H9 (cell line): ENCODE results near the gene PCDH9. TPM values are rescaled to one million over a fixed set of nuclear protein-coding genes. Genes with fewer than 3 reads are reported as not detected.

Source experiments
- DNase-seq: peaks from one replicate; pipeline ENCODE4 v3.0.0-alpha.2; 2017
- H2AFZ ChIP-seq: one replicate; pipeline ENCODE4 v1.6.1; 2013; ENCODE audit warnings: mild to moderate bottlenecking, low read length, control low read depth, moderate library complexity
- H2AK5ac ChIP-seq: 2 replicates; pipeline ENCODE4 v1.6.1; 2013; ENCODE audit warnings: low read length, control low read depth, mixed read lengths; ENCODE audit not compliant: insufficient read length
- H2BK120ac ChIP-seq: one replicate; pipeline ENCODE4 v1.6.1; 2013; ENCODE audit warnings: low read depth, mild to moderate bottlenecking, low read length, control low read depth, inconsistent platforms; ENCODE audit not compliant: poor library complexity, severe bottlenecking
- H2BK12ac ChIP-seq: 2 replicates; pipeline ENCODE4 v1.6.1; 2013; ENCODE audit warnings: low read length, control low read depth, mixed read lengths, low read depth; ENCODE audit not compliant: insufficient read length
- H2BK15ac ChIP-seq: 2 replicates; pipeline ENCODE4 v1.6.1; 2013; ENCODE audit warnings: low read depth, low read length, control low read depth
- H2BK20ac ChIP-seq: one replicate; pipeline ENCODE4 v1.6.1; 2013; ENCODE audit warnings: low read depth, mild to moderate bottlenecking, low read length, control low read depth, inconsistent platforms; ENCODE audit not compliant: poor library complexity, severe bottlenecking
- H2BK5ac ChIP-seq: 2 replicates; pipeline ENCODE4 v1.6.1; 2013; ENCODE audit warnings: low read length, control low read depth, mixed read lengths; ENCODE audit not compliant: insufficient read length
- H3K14ac ChIP-seq: 2 replicates; pipeline ENCODE4 v1.6.1; 2013; ENCODE audit warnings: low read length, control low read depth; ENCODE audit not compliant: insufficient read depth
- H3K18ac ChIP-seq: 2 replicates; pipeline ENCODE4 v1.6.1; 2013; ENCODE audit warnings: low read depth, mild to moderate bottlenecking, mixed read lengths, low read length, control low read depth; ENCODE audit not compliant: insufficient read length
- H3K23ac ChIP-seq: 2 replicates; pipeline ENCODE4 v1.6.1; 2013; ENCODE audit warnings: low read length, control low read depth, mixed read lengths, low read depth; ENCODE audit not compliant: insufficient read length
- H3K23me2 ChIP-seq: 2 replicates; pipeline ENCODE4 v1.6.1; 2013; ENCODE audit warnings: low read depth, mild to moderate bottlenecking, mixed read lengths, low read length, control low read depth; ENCODE audit not compliant: insufficient read length, poor library complexity, severe bottlenecking
- H3K27ac ChIP-seq: 2 replicates; pipeline ENCODE4 v1.5.1; 2013; ENCODE audit warnings: low read length, control low read depth, mixed read lengths, low read depth; ENCODE audit not compliant: insufficient read length
- H3K27me3 ChIP-seq: 2 replicates; pipeline ENCODE4 v1.6.1; 2013; ENCODE audit warnings: low read length, control low read depth, inconsistent platforms; ENCODE audit not compliant: insufficient read depth
- H3K4ac ChIP-seq: 2 replicates; pipeline ENCODE4 v1.6.1; 2013; ENCODE audit warnings: low read depth, mild to moderate bottlenecking, control low read depth, inconsistent platforms, low read length, moderate library complexity
- H3K4me1 ChIP-seq: 2 replicates; pipeline ENCODE4 v1.6.1; 2013; ENCODE audit warnings: low read length, control low read depth, inconsistent platforms; ENCODE audit not compliant: insufficient read depth
- H3K4me2 ChIP-seq: 2 replicates; pipeline ENCODE4 v1.6.1; 2013; ENCODE audit warnings: low read length, control low read depth, mixed read lengths; ENCODE audit not compliant: insufficient read length, insufficient read depth
- H3K56ac ChIP-seq: 2 replicates; pipeline ENCODE4 v1.6.1; 2013; ENCODE audit warnings: low read depth, mild to moderate bottlenecking, mixed read lengths, low read length, control low read depth; ENCODE audit not compliant: insufficient read length
- H3K79me1 ChIP-seq: 2 replicates; pipeline ENCODE4 v1.6.1; 2013; ENCODE audit warnings: low read depth, mild to moderate bottlenecking, moderate library complexity, low read length, control low read depth, inconsistent platforms; ENCODE audit not compliant: insufficient read depth, poor library complexity, severe bottlenecking
- H3K79me2 ChIP-seq: 2 replicates; pipeline ENCODE4 v1.6.1; 2013; ENCODE audit warnings: low read length, control low read depth, inconsistent platforms; ENCODE audit not compliant: insufficient read depth
- H3K9ac ChIP-seq: 2 replicates; pipeline ENCODE4 v1.6.1; 2013; ENCODE audit warnings: low read length, control low read depth, mixed read lengths; ENCODE audit not compliant: insufficient read length; ENCODE audit errors: extremely low read depth
- H3K9me3 ChIP-seq: one replicate; pipeline ENCODE4 v1.6.1; 2013; ENCODE audit warnings: low read depth, low read length, inconsistent platforms; ENCODE audit not compliant: control insufficient read depth
- H3T11ph ChIP-seq: one replicate; pipeline ENCODE4 v1.6.1; 2013; ENCODE audit warnings: mild to moderate bottlenecking, low read length, control low read depth, inconsistent platforms
- H4K20me1 ChIP-seq: one replicate; pipeline ENCODE4 v1.6.1; 2013; ENCODE audit not compliant: control insufficient read depth, insufficient read length, insufficient read depth
- H4K5ac ChIP-seq: 2 replicates; pipeline ENCODE4 v1.6.1; 2013; ENCODE audit warnings: low read depth, mild to moderate bottlenecking, mixed read lengths, low read length, control low read depth; ENCODE audit not compliant: insufficient read length
- H4K8ac ChIP-seq: replicated peaks from 2 replicates; pipeline ENCODE4 v1.6.1; 2013; ENCODE audit warnings: low read length, control low read depth, mixed read lengths, low read depth; ENCODE audit not compliant: insufficient read length
- H4K91ac ChIP-seq: 2 replicates; pipeline ENCODE4 v1.6.1; 2013; ENCODE audit warnings: low read depth, mild to moderate bottlenecking, moderate library complexity, mixed read lengths, low read length, control low read depth; ENCODE audit not compliant: insufficient read length
- H3K27ac Mint-ChIP-seq, 3 experiments: 2 replicates in 2 of 3; 3 replicates in 1 of 3; pipeline ENCODE4 v1.8.0; 2020 to 2021; ENCODE audit warnings: mixed read lengths in 3 of 3, mild to moderate bottlenecking in 1 of 3, moderate library complexity in 1 of 3
- H3K27me3 Mint-ChIP-seq: 2 replicates; pipeline ENCODE4 v1.8.0; 2021; ENCODE audit warnings: low read depth, mild to moderate bottlenecking, moderate library complexity, mixed read lengths
- H3K36me3 Mint-ChIP-seq, 3 experiments: 2 replicates in 2 of 3; 3 replicates in 1 of 3; pipeline ENCODE4 v1.8.0; 2020 to 2021; ENCODE audit warnings: low read depth in 3 of 3, mixed read lengths in 3 of 3; ENCODE audit not compliant: insufficient read depth in 1 of 3
- H3K4me1 Mint-ChIP-seq, 2 experiments: 2 replicates each; pipeline ENCODE4 v1.8.0; 2020; ENCODE audit warnings: mixed read lengths in 2 of 2
- H3K4me3 Mint-ChIP-seq, 2 experiments: 2 replicates in 1 of 2; 3 replicates in 1 of 2; pipeline ENCODE4 v1.8.0; 2020 to 2021; ENCODE audit warnings: mild to moderate bottlenecking in 2 of 2, mixed read lengths in 2 of 2, moderate library complexity in 1 of 2
- H3K9me3 Mint-ChIP-seq, 2 experiments: 2 replicates in 1 of 2; 3 replicates in 1 of 2; pipeline ENCODE4 v1.8.0; 2020; ENCODE audit warnings: mild to moderate bottlenecking in 2 of 2, mixed read lengths in 2 of 2, moderate library complexity in 1 of 2
- WGBS: extraction: QIAGEN DNeasy Blood & Tissue Kit; methylation state at CpG from one replicate; pipeline ENCODE4 v1.1.7; 2013; ENCODE audit warnings: missing lambda C conversion rate, low lambda C conversion rate, mixed read lengths; ENCODE audit not compliant: insufficient read length; ENCODE audit errors: extremely low coverage; 5-methylcytosine and 5-hydroxymethylcytosine counted together
- total RNA-seq: library from RNA; stranded (reverse); gene quantifications from 2 replicates; pipeline ENCODE4 v1.2.1, GENCODE V29; 2021
- TF ChIP-seq, protein P1 (sequence below): fragments of 200-600 bp; sonication (generic); conservative IDR thresholded peaks from 3 replicates; pipeline ENCODE4 v1.8.0; 2021; ENCODE audit warnings: antibody characterized with exemption, mild to moderate bottlenecking

The PCDH9 gene
- total RNA-seq, 1 experiment from 2014 or later = 0.11 TPM

DNA sequence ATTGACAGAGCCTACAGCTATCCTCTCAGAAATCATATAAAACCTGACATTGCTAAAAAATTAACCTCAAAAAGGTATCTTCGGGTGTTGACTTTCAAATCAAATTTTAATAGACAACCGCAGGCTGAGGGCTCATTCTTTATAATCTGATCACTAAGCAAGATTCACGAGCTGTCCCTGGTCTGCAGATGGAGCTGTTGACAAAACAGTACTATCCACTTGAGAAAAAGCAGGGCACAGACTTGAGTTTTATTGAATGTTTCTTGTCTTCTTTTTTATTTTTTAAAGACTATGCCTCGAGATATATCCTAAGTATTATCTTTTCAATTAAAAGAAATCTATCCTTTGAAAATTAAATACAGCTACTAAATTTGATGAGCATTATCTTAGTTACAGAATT lies 540.5 kb downstream of the PCDH9 start:
- Mint-ChIP-seq H3K4me1 (no peaks in the 10 kb centered on the region), H3K36me3 (peaks cover 4 to 20% (median 6%) of the 10 kb centered on the region in 3 experiments), H3K27me3 (no peaks in the 10 kb centered on the region), H3K27ac (no peak overlapping the region), H3K9me3 (peaks cover 16 to 23% of the 10 kb centered on the region in 2 experiments), H3K4me3 (no peak overlapping the region)
- Histone ChIP-seq H3K4me1 (no peaks in the 10 kb centered on the region), H4K91ac (no peak overlapping the region), H2BK12ac (no peak overlapping the region), H3K27ac (no peak overlapping the region), H4K20me1 (no peaks in the 10 kb centered on the region), H3K56ac (no peak overlapping the region), H3K23me2 (no peaks in the 10 kb centered on the region), H3K79me1 (no peaks in the 10 kb centered on the region), H3K27me3 (no peaks in the 10 kb centered on the region), H2BK5ac (no peak overlapping the region), H3K18ac (no peak overlapping the region), H3K23ac (no peak overlapping the region), H2AFZ (no peak overlapping the region), H2AK5ac (no peak overlapping the region), H3K9ac (no peak overlapping the region), H3K14ac (no peak overlapping the region), H4K5ac (no peak overlapping the region), H3K79me2 (no peaks in the 10 kb centered on the region), H3K4me2 (no peak overlapping the region), H3K9me3 (no peaks in the 10 kb centered on the region), H4K8ac (no peak overlapping the region), H2BK15ac (no peak overlapping the region), H3T11ph (no peak overlapping the region), H2BK120ac (no peak overlapping the region), H3K4ac (no peak overlapping the region), H2BK20ac (no peak overlapping the region)
- TF ChIP-seq, protein P1, sequence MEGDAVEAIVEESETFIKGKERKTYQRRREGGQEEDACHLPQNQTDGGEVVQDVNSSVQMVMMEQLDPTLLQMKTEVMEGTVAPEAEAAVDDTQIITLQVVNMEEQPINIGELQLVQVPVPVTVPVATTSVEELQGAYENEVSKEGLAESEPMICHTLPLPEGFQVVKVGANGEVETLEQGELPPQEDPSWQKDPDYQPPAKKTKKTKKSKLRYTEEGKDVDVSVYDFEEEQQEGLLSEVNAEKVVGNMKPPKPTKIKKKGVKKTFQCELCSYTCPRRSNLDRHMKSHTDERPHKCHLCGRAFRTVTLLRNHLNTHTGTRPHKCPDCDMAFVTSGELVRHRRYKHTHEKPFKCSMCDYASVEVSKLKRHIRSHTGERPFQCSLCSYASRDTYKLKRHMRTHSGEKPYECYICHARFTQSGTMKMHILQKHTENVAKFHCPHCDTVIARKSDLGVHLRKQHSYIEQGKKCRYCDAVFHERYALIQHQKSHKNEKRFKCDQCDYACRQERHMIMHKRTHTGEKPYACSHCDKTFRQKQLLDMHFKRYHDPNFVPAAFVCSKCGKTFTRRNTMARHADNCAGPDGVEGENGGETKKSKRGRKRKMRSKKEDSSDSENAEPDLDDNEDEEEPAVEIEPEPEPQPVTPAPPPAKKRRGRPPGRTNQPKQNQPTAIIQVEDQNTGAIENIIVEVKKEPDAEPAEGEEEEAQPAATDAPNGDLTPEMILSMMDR = peak; percentile 34; the same call in 2 of the 3 replicates
- WGBS = no CpG with 5 or more reads among the region's 4 CpGs
- DNase-seq = no peak
